GM18502 (cell line): ENCODE measurements around the gene JAK1.
"Not testable (repeated sequence)": the region's sequence is repeated elsewhere in the genome, so short reads cannot be mapped to it uniquely, and the experiment has no call there.

ENCODE experiments used
- ATAC-seq: cut with Tn5 transposase; IDR thresholded peaks from one replicate; pipeline ENCODE4 v1.9.1; 2021; ENCODE audit warnings: mild to moderate bottlenecking; ENCODE audit not compliant: unreplicated experiment, poor library complexity

Gene JAK1

DNA sequence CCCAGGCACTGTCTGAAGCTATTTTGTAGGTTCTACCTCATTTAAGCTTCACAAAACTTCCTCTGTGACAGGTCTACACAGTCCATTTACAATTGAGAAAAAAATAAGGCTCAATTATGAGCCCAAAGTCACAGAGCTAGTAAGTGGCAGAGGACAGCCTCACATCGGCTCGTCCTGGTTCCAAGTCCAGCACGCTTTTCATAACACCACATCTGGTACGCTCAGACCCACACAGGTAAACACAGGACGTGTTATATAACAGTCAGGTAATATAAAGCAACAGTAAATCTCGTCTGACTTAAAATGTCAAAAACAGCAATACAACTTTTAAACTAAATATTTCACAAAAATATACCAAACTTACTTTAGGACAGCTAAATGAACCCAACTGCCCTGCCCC is 13.1 kb downstream of the JAK1 start:
- no peak for ATAC-seq

DNA sequence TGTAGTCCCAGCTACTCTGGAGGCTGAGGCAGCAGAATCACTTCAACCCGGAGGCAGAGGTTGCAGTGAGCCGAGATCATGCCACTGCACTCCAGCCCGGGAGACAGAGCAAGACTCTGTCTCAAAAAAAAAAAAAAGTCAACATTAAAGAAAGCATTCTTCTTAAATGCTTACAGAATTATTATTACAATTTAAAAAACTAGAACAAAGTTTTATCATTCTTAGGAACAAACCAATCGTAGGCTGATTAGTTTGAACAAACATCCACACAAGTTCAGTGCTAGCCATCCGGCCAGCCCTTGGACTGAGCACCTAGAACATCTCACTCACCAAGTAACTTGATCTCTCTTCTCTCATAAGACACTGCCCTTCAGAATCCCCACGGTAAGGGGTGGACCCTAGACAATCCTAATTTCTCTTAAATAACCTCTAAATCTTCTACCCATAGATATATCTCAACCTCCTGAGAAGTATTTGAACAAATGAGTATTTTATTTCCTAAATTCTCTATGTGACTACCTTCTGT is 16.0 kb downstream of the JAK1 start:
- ATAC-seq, result no peak

DNA sequence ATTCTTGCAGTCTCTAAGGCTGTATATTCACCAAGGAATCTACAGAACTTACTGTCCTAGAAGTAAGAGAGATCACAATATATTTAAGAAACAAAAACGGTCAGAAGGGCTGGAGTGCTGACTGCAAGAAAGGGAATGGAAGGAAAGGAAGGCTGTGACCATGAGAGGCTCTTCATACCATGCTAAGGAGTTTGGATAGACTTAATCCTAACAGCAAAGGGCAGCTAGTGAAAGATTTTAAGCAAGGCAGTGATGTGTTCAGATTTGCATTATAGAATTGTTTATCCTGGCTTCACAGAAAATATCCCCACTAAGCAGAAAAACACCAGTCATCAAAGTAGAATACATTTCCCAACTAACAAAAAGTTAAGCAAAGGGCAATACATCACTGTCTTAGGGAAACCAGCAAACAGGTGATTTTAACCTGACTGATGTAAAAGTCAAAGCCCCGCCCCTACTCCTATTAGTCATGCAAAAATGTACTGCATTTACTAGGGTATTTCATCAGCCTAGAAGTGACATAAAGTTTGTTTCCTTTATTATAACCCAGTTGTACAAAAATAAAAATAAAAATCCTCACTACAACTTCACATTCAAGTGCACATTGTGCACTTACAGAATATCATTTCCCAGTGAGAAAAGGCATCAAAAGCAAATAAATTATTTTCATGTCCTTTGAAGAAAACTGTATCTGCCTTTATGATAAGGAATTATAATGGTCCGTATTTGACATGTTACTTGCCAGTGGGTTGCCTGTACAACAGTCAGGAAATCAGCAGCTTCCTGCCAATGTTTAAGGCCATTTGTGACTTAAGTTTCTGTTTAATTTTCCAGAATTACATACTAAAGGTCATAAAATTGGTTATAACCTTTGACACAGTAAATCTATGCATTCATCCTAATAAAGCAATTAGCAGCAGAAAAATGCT is 17.2 kb downstream of the JAK1 start:
- no peak for ATAC-seq

DNA sequence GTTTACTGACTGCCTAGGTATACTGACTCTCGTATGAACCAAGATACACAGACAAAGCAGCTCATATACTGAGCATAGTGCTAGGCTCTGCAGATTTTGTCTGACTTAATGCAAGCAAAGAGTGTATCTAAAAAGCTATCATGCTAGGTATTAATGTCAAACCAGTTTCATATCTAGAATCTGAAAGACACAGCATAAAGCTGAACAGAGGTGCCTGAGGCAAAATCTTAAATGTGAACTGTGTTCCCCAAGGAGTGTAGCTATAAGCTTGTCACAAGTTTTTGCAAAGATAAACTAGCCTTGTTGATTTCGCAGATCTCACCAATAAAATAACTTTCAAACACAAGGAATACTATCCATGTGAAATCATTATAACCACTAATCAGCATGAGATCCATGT is 18.1 kb downstream of the JAK1 start:
- ATAC-seq, result no peak

DNA sequence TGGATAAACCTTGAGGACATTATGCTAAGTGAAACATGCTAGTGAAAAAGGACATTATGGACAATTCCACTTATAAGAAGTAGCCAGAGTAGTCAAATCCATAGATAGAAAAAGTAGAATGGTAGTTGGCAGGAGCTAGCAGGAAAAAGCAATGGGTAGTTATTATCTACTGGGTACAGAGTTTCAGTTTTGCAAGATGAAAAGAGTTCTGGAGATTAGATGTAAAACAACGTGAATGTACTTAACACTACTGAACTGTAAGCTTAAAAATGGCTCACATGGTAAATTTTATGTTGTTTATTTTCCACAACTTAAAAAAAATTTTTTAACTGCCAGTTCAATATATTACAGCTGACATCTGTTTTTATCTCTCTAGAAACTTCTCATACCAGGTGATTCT is 19.4 kb downstream of the JAK1 start:
- no peak for ATAC-seq

DNA sequence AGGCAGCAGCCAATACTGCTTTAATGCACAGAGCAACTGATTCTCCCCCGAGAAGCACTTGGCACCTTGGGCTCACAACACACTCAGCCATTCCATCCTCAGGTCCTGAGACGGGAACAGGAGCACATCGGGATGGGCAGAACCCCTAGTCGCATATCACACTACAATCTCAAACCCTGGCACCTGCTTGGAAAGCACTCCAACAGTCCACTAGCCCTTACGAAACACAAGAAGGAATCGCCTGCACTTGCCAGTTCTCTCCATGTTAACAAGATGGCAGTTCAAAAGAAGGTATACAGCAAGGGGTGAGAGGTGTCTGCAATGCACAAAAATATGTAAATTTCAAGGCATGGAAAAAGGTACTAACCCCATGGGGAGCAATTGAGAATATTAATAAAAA is 21.4 kb downstream of the JAK1 start:
- no peak for ATAC-seq

DNA sequence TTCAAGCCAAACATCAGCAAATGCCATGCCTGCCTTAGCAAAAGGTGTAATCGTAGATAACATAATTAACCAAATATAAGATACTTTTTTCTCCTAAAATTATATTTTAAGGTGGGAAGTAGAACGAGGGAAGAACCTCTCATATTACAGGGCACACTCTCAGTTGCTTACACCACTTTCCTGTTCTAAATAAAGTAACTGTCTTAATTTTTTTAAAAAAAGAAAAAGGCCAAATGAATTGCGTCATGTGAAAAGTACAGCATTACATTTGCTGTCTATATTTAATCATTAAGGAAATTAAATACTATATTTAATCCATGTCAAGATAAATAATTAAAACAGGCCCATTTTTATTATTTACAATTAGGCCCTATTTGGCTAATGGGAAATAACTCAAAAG is 23.7 kb downstream of the JAK1 start:
- no peak for ATAC-seq

DNA sequence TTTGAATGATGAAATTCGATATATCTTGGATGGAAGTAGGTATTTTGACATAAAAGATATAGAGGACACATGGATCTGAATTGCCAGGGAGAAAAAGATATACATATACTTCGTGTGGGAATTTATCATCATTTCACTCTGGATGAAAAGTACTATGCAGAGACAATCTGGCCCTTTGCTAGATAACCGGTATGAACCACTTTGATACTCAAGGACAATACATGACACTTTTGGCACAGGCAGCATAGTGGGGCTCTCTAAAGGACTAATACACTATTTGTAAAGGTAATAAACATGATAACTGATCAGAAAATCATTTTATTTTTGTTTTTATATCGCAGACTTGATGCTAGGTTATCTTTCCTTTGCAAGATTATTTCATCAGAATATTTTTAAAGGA is 24.2 kb downstream of the JAK1 start:
- ATAC-seq, result no peak

DNA sequence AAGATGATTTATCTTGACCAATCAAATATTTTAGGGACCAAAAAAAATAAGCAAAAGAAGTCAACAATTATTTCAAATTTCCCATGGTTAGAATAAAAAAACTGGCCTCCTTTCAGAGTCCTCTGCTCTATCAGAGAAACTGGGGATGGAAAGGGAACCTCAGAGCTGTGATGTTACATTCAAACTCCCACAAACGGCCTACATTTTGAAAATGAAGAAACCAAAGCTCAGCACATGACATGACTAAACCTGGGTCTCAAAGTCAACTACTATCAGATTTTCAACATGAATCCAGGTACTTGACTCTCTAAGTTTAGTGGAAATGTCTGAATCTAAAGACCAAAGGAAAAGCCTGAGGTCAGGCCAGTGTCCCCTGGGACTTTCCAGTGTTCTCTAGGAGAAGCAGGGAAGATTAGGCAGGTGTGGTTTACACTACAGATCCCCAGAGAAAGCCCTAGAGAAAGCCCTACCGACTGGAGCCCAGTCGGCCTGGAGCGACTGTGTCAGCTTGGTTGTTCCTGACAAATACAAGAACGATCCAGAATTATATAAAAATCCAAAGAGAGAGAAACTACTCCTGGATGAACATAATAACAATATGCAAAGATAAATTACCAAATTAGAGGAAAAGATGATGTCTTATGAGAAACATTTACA is 24.8 kb downstream of the JAK1 start:
- ATAC-seq, result no peak

DNA sequence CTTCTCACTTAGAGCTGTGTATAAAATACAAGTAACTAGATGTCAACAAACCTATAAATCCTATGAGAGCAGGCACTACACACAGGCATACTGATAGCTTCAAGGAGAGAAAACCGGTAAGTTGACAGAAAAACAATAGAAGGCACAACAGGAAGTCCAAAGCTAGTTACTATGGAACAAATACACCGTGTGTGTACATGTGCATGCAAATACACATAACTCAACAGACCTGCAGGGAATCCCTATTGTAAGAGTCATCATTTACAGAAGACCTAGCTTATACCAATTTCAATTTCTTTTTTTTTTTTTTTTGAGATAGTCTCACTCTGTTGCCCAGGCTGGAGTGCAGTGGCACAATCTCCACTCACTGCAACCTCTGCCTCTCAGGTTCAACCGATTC is 26.3 kb downstream of the JAK1 start:
- ATAC-seq, result no peak

DNA sequence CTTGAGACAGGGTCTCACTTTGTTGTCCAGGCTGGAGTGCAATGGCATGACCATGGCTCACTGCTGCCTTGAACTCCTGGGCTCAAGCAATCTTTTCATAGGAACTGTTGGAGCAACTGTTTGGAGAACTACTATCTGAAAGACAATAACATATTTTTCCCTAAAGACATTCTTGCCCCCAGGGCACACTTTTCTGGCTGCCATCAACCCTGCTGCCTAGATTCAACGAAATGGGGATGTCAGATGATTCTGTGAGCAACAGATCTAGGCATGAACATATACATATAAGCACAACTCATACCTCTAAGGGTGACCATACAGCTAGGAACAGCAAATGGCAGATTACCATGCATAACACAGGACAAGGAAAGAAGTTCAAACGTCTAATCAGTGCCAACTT is 27.4 kb downstream of the JAK1 start:
- no peak for ATAC-seq

DNA sequence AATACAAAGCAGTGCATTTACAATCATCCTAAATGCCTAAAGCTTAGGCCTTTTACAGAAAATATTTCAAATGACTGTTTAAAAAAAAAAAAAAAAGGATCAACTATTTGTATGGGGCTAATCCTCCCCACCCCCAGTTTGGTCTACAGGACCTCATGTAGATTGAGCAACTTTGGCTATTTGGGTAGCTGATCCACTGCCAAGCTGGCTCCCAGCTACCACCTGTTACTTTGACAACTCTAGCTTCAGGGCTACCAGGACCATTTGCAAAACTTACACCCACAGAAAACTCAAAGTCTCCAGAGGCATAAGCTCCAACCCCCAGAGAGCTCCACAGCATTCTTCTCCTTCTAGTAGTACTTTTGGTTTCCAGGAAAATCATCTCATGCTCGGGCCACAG is 29.4 kb downstream of the JAK1 start:
- ATAC-seq, result no peak

DNA sequence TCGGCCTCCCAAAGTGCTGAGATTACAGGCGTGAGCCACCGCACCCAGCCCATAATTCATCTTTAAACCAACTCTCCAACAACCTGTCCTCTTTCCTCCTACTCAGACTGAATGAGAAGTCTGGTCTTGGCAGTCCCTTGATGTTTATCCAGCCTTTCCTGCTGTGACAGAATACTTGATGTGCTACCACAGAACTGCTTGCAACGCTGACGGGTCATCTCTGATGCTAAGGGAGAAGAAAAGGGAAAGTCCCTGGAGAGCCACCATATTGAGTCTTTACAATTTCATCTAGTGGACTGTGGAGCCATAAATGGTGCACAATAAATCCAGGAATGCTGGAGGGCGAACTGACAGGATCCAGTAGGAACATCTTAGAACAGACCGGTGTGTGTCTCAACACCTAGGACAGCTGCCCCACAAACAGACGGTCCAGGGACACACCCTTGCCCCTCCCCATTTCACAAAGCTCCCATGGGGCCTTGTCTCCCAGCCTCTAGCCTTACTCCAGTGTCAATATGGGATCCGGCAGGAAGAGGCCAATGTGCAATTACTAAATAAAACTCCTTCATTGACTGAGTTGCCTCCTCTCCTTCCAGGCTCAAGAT is 30.7 kb downstream of the JAK1 start:
- no peak for ATAC-seq

DNA sequence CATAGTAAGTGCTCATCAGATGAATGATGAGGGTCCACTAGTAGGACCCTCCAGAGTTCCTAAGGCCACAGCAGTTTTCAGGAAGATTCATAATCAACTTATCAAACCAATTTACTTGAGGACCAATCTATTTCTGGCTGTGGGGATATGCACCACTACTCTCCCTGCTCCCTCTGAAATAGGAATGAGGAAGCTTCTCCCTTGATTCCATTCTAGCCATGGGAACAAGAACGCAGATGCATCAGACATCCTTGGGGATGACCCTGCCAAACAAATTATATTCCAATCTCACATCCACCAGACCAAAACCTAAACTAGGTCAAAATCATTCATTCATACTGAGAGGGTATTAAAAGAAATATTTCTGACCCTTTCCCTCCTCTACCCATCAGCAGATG is 31.5 kb downstream of the JAK1 start:
- ATAC-seq, result no peak

DNA sequence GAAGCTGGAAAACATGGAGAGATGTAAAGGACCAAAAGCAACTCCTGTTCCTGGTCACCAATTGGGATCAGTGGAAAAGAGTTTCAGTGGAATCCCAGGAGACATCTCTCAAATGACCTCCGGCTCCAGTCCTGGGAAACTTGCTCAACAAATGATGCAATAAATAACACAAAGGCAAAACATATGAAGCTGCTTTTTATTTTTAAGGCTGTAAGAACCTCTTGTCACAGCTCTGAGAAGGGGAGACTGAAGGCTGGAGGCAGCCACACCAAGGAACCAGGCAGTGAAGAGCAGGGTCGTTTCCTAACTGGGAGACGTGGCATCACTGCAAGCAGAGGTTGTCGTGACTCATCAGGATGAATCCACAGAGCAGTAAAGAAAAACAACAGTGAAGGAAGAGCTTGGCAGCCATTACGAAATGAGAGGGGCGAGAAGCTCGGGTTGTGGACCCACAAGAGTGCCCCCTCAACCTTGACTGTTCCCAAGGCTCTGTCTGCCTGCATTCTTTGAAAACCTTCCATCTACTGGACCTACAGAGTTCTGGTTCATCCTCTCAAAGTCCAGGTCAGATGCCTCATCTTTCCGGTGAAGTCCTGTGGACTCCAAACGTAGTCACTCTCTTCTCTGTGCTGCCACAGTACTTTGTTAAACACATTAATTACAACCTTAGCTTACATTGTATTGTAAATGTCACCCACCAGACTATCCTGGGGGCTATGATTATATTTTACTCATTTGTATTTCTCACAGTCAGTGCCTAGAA is 32.1 kb downstream of the JAK1 start:
- no peak for ATAC-seq

DNA sequence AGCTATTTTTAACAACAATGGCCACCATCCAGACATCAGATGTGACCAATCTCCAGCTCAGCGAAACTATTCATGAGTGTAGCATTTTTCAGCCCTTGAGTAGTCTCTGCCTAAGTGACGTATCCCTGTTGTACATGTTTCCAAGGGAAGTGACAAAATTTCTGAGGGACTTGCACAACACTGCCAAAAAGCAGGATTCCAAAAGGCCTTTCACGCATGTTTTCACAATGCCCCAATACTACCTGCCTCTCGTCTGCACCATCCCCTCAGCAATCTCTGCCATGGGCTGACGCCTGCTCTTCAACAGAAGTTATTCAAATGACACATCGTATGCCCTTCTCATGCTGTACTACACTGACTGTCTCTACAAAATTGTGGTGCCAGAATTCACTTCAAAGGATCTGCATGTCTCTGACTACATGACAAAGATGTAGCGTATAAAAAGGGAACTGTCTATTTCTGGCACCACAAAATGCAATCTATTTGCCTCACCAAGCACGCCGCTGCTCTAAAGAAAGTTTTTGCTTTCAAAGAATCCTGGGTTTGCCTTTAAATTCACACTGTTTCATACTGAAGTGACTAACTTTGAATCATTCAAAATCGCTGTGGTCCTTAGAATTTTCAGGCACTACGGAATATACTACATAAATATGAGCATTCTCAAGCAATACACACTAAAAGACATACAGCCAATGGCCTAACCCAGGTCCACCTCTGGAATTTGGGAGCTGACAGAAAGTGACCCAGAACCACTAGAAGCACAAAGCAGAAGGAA is 32.9 kb downstream of the JAK1 start:
- ATAC-seq, result no peak

DNA sequence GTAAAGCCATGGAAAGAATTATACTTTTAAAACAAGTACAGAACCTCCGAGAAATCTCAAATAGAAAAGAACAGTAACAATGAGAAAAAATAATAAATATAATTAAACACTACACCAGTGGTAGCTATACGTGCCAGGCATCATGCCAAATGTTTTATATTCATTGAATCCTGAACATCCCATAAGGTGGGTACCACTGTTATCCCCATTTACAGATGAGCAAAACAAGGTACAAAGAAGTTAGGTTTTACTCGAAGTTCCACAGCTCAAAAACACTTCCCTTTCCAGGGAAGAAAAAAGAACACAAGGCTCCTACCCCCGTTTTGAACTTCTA is 33.4 kb downstream of the JAK1 start:
- ATAC-seq, result no peak

DNA sequence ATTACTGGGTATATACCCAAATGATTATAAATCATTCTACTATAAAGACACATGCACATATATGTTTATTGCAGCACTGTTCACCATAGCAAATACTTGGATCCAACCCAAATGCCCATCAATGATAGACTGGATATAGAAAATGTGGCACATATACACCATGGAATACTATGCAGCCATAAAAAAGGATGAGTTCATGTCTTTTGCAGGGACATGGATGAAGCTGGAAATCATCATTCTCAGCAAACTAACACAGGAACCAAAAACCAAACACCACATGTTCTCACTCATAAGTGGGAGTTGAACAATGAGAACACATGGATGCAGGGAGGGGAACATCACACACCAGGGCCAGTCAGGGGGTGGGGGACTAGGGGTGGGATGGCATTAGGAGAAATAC is 35.7 kb downstream of the JAK1 start:
- not testable (repeated sequence) for ATAC-seq

DNA sequence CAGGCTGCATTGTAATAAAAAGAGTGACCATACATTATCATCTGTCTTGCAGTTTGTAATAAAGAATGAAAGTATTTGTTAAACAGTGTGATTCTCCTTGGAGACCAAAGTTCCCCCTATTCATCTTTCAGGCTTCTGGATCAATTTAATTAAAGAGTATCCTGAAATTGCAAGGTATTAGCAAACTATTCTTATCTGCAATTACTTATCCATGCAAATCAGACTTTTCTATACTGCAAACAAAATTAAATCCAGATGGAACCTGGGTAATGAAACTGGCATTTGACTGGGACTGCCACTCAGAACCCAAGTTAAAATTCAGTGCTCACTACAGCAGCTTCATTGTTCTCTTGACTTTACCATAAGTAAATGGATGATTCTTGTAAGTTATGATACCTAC is 37.1 kb downstream of the JAK1 start:
- no peak for ATAC-seq

DNA sequence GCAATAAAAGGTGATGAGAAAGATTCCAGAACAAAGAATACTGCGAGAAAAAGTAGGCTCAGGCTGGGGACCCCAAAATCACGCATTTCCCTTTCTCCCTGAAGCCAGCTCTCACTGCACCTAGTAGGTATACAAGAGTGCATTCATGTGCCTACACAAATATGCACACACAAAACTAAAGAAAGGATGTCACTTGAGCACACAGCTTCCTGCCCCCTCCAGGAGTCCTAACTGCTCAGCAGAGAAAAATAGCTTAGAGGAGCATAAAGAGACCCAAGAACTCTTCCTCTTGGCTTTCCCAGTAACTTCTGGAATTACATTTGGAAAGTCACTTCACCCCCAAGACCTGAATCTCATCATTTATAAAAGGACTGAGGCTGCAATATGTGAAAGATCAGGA is 38.0 kb downstream of the JAK1 start:
- no peak for ATAC-seq
